Vagina (tissue), 2 donors: ENCODE measurements around the gene SLC12A9.

Source experiments
- POLR2A ChIP-seq, 2 donors: fragments of 450-650 bp; IDR thresholded peaks; one replicate each; pipeline ENCODE4 v1.6.1; 2017; ENCODE audit warnings: antibody characterized with exemption in 2 of 2, mild to moderate bottlenecking in 2 of 2, moderate library complexity in 2 of 2
- POLR2AphosphoS5 ChIP-seq, 2 donors: sonication (generic); formaldehyde crosslinking; IDR thresholded peaks; one replicate each; pipeline ENCODE4 v1.9.0; 2017; ENCODE audit warnings: antibody characterized with exemption in 2 of 2, mild to moderate bottlenecking in 2 of 2, low read depth in 1 of 2; ENCODE audit not compliant: insufficient read depth in 1 of 2
- TF ChIP-seq, protein P1 (sequence below), 3 experiments: fragments of 450-650 bp in 2 of 3; fragments of 200-600 bp in 1 of 3; sonication (generic) in 1 of 3; IDR thresholded peaks; one replicate each; pipeline ENCODE4 v1.5.1; 2017 to 2019; ENCODE audit warnings: antibody characterized with exemption in 3 of 3, mild to moderate bottlenecking in 2 of 3, moderate library complexity in 2 of 3

- TF ChIP-seq POLR2A (IDR thresholded peaks at IDR 0.05) = no peak
- TF ChIP-seq, protein P1, sequence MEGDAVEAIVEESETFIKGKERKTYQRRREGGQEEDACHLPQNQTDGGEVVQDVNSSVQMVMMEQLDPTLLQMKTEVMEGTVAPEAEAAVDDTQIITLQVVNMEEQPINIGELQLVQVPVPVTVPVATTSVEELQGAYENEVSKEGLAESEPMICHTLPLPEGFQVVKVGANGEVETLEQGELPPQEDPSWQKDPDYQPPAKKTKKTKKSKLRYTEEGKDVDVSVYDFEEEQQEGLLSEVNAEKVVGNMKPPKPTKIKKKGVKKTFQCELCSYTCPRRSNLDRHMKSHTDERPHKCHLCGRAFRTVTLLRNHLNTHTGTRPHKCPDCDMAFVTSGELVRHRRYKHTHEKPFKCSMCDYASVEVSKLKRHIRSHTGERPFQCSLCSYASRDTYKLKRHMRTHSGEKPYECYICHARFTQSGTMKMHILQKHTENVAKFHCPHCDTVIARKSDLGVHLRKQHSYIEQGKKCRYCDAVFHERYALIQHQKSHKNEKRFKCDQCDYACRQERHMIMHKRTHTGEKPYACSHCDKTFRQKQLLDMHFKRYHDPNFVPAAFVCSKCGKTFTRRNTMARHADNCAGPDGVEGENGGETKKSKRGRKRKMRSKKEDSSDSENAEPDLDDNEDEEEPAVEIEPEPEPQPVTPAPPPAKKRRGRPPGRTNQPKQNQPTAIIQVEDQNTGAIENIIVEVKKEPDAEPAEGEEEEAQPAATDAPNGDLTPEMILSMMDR (IDR thresholded peaks at IDR 0.05) = no peak
- TF ChIP-seq POLR2AphosphoS5 (IDR thresholded peaks at IDR 0.05; ENCODE audit: insufficient read depth in 1 of 2, low read depth in 1 of 2) = no peak
These were observed 34.5 kb downstream of the SLC12A9 start for GRCh38 chr7:100886936-100887515.
